ENCODE measurements around the gene FRS3. TPM values are rescaled to one million over a fixed set of nuclear protein-coding genes. Genes with fewer than 3 reads are reported as not detected.

FRS3 gene
- total RNA-seq, 1 experiment from 2014 or later, result 3.0 TPM

DNA sequence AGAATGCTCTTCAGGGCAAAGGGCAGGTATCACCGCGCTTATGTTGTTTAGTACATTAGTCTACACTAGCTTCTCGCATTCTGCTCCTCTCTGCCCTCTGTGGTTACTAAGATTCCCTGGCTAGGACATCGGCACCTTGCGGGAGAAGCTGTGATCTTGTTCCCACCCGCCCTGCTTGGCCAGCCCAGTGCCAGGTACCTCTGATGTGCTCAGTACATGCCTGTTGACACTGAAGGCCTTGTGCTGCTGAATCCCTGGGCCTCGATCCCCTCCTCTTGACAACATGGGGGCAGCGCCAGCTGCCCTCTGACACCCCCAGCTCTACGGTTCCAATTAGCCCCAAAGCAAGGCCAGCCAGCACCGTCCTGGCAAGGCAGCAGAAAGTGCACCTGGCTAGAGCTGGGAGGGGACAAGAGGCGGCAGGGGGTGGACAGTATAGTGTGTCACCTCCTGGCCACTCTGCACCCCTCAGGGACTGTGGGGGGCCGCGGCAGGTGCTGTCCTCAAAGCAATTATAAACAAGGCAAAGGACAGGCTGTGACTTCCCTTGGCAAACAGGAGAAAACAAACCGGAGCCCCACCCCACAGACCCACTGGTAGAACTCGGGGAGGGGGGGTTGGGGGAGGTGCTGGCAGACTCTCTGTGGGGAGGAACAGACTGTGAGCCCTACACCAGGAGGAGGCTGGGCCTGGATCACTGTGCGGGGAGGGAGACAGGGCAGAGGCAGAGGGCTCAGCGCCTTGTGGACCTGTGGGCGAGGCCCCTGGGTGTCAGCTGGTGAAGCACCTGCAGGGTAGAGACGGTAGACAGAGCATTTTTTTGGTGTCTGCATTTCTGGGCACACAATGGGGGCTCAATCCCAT is 51.4 kb downstream of the FRS3 start:
- intact Hi-C loops (cut with micrococcal nuclease; ENCODE audit: unreplicated experiment), result no loop called here
- BruUV-seq (replicated peaks), result no TSS peak
- H3K27ac ChIP-seq (ENCODE audit: low read length), result no peak overlapping the region
- no peak overlapping the region for H3K4me3 ChIP-seq (ENCODE audit: low read depth in 2 of 2, low read length in 2 of 2)
- no peaks in the 10 kb centered on the region for H3K36me3 ChIP-seq (ENCODE audit: control insufficient read depth, insufficient read depth, low read length)
- peaks cover 9% of the 10 kb centered on the region for H3K4me1 ChIP-seq (ENCODE audit: control insufficient read depth, insufficient read depth, low read length)
- H3K27me3 ChIP-seq (ENCODE audit: control insufficient read depth, insufficient read depth, low read length), result no peaks in the 10 kb centered on the region
- CTCF ChIA-PET, result no interaction called here
- TF ChIP-seq SIN3A (IDR thresholded peaks at IDR 0.05; ENCODE audit: borderline replicate concordance, insufficient read depth, low read depth, low read length), result no peak
- TF ChIP-seq, protein P1, sequence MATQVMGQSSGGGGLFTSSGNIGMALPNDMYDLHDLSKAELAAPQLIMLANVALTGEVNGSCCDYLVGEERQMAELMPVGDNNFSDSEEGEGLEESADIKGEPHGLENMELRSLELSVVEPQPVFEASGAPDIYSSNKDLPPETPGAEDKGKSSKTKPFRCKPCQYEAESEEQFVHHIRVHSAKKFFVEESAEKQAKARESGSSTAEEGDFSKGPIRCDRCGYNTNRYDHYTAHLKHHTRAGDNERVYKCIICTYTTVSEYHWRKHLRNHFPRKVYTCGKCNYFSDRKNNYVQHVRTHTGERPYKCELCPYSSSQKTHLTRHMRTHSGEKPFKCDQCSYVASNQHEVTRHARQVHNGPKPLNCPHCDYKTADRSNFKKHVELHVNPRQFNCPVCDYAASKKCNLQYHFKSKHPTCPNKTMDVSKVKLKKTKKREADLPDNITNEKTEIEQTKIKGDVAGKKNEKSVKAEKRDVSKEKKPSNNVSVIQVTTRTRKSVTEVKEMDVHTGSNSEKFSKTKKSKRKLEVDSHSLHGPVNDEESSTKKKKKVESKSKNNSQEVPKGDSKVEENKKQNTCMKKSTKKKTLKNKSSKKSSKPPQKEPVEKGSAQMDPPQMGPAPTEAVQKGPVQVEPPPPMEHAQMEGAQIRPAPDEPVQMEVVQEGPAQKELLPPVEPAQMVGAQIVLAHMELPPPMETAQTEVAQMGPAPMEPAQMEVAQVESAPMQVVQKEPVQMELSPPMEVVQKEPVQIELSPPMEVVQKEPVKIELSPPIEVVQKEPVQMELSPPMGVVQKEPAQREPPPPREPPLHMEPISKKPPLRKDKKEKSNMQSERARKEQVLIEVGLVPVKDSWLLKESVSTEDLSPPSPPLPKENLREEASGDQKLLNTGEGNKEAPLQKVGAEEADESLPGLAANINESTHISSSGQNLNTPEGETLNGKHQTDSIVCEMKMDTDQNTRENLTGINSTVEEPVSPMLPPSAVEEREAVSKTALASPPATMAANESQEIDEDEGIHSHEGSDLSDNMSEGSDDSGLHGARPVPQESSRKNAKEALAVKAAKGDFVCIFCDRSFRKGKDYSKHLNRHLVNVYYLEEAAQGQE (IDR thresholded peaks at IDR 0.05; ENCODE audit: insufficient read depth in 1 of 2, low read depth in 2 of 2, low read length in 1 of 2), result no peak
- TF ChIP-seq TCF7L2 (IDR thresholded peaks at IDR 0.05; ENCODE audit: low read depth, low read length), result no peak
- TF ChIP-seq, protein P2, sequence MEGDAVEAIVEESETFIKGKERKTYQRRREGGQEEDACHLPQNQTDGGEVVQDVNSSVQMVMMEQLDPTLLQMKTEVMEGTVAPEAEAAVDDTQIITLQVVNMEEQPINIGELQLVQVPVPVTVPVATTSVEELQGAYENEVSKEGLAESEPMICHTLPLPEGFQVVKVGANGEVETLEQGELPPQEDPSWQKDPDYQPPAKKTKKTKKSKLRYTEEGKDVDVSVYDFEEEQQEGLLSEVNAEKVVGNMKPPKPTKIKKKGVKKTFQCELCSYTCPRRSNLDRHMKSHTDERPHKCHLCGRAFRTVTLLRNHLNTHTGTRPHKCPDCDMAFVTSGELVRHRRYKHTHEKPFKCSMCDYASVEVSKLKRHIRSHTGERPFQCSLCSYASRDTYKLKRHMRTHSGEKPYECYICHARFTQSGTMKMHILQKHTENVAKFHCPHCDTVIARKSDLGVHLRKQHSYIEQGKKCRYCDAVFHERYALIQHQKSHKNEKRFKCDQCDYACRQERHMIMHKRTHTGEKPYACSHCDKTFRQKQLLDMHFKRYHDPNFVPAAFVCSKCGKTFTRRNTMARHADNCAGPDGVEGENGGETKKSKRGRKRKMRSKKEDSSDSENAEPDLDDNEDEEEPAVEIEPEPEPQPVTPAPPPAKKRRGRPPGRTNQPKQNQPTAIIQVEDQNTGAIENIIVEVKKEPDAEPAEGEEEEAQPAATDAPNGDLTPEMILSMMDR (IDR thresholded peaks at IDR 0.05), result no peak
- TF ChIP-seq POLR2AphosphoS5 (IDR thresholded peaks at IDR 0.05; ENCODE audit: low read depth, low read length), result no peak
- in situ Hi-C loops (cut with HindIII; ENCODE audit: low pct_unique_long_range_greater_than_20kb, low sequenced_read_pairs), result no loop called here
- H3K9me3 ChIP-seq (ENCODE audit: control insufficient read depth, insufficient read depth, low read depth, low read length), result no peaks in the 10 kb centered on the region
- POLR2A ChIA-PET, result interaction anchor here (0.6 kb wide), 1 partner anchor 26 kb away, joined by 3 read pairs; no protein-coding TSS in a partner anchor
- ATAC-seq, result no peak
- DNase-seq (ENCODE audit: low read depth, low spot score), result no peak

DNA sequence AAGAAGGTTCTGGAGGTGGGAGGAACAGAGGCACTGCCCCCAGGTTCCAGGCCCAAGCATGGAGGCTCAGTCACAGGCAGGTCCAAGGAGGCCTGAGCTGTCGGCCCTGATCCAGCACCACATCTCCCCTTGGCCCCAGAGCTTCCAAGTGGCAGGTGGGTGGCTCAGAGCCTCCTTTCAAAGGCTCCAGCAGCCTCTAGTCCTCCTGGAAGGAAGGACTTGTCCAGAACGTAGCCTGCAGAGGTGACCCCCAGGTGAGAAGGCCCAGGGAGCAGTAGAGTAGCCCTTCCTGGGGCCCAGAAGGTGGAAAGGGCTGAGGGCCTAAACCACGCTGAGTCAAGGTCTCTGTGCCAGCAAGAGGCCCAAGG is 52.0 kb downstream of the FRS3 start:
- Histone ChIP-seq H3K36me3 (ENCODE audit: control insufficient read depth, insufficient read depth, low read length) (no peaks in the 10 kb centered on the region), H3K27ac (ENCODE audit: low read length) (no peak overlapping the region), H3K4me3 (ENCODE audit: low read depth in 2 of 2, low read length in 2 of 2) (no peak overlapping the region), H3K27me3 (ENCODE audit: control insufficient read depth, insufficient read depth, low read length) (no peaks in the 10 kb centered on the region), H3K4me1 (ENCODE audit: control insufficient read depth, insufficient read depth, low read length) (peaks cover 3% of the 10 kb centered on the region), H3K9me3 (ENCODE audit: control insufficient read depth, insufficient read depth, low read depth, low read length) (no peaks in the 10 kb centered on the region)
- POLR2A ChIA-PET, result interaction anchor here (0.6 kb wide), 1 partner anchor 26 kb away, joined by 3 read pairs; no protein-coding TSS in a partner anchor
- intact Hi-C loops (cut with micrococcal nuclease; ENCODE audit: unreplicated experiment), result no loop called here
- BruUV-seq (replicated peaks), result no TSS peak
- DNase-seq (ENCODE audit: low read depth, low spot score) (no peak), ATAC-seq (no peak)
- CTCF ChIA-PET, result no interaction called here
- no peak for TF ChIP-seq TCF7L2 (IDR thresholded peaks at IDR 0.05; ENCODE audit: low read depth, low read length)
- in situ Hi-C loops (cut with HindIII; ENCODE audit: low pct_unique_long_range_greater_than_20kb, low sequenced_read_pairs), result no loop called here

DNA sequence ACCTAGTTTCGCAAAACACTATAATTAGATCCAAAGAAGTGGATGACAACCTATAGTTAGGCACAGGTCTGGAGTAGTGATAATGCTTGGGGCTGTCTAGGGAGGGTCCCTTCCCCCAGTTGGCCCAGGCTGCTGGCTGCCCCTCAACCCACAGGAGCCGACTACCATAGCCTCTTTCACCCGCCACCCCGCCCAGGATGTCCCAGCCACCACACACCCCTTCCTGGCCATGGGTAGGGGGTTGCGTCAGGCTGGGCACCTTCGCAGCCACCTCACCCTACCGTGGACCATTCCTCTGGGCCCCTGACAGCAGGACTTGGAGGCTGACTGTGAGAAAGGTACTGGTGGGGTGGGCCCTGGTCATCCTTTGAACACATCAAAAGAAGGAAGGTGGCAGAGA is 52.8 kb downstream of the FRS3 start:
- CTCF ChIA-PET, result no interaction called here
- no peaks in the 10 kb centered on the region for H3K36me3 ChIP-seq (ENCODE audit: control insufficient read depth, insufficient read depth, low read length)
- BruUV-seq (replicated peaks), result no TSS peak
- no peak overlapping the region for H3K4me3 ChIP-seq (ENCODE audit: low read depth in 2 of 2, low read length in 2 of 2)
- POLR2A ChIA-PET, result no interaction called here
- in situ Hi-C loops (cut with HindIII; ENCODE audit: low pct_unique_long_range_greater_than_20kb, low sequenced_read_pairs) (no loop called here), intact Hi-C loops (cut with micrococcal nuclease; ENCODE audit: unreplicated experiment) (no loop called here)
- no peaks in the 10 kb centered on the region for H3K9me3 ChIP-seq (ENCODE audit: control insufficient read depth, insufficient read depth, low read depth, low read length)
- no peaks in the 10 kb centered on the region for H3K27me3 ChIP-seq (ENCODE audit: control insufficient read depth, insufficient read depth, low read length)
- no peak for ATAC-seq
- peaks cover 2% of the 10 kb centered on the region; the same call in 1 of the 2 replicates for H3K4me1 ChIP-seq (ENCODE audit: control insufficient read depth, insufficient read depth, low read length)
- no peak overlapping the region for H3K27ac ChIP-seq (ENCODE audit: low read length)
- DNase-seq (ENCODE audit: low read depth, low spot score), result no peak
- TF ChIP-seq, protein P2 (IDR thresholded peaks at IDR 0.05), result no peak
- TF ChIP-seq POLR2AphosphoS5 (IDR thresholded peaks at IDR 0.05; ENCODE audit: low read depth, low read length) (no peak), SIN3A (IDR thresholded peaks at IDR 0.05; ENCODE audit: borderline replicate concordance, insufficient read depth, low read depth, low read length) (no peak), TCF7L2 (IDR thresholded peaks at IDR 0.05; ENCODE audit: low read depth, low read length) (no peak)
- TF ChIP-seq, protein P1 (IDR thresholded peaks at IDR 0.05; ENCODE audit: insufficient read depth in 1 of 2, low read depth in 2 of 2, low read length in 1 of 2), result no peak
